ENCODE data around the gene OGDH. TPM values are rescaled to one million over a fixed set of nuclear protein-coding genes. Genes with fewer than 3 reads are reported as not detected.
A peak's percentile ranks its signal among the peaks of the same experiment; 100 is the strongest.

OGDH gene
- total and polyA plus RNA-seq, 2 of the 13 experiments (the other 11 are each of a cell fraction or from before 2014, with no cell fraction given) = 17.4 to 25.4 TPM

- 0 out of 2 replicates have a peak, but pooled peaks have one; percentile 21 for TF ChIP-seq UBTF (CRISPR knock-in tag; IDR thresholded peaks at IDR 0.05)
- peak; percentile 53 for TF ChIP-seq POGZ (CRISPR knock-in tag; IDR thresholded peaks at IDR 0.05)
- peak; percentile 73; the same call in 1 of the 2 replicates for TF ChIP-seq NFE2L1 (CRISPR knock-in tag; IDR thresholded peaks at IDR 0.05; ENCODE audit: borderline replicate concordance)
- TF ChIP-seq ATF7-NPFF (CRISPR knock-in tag; IDR thresholded peaks at IDR 0.05; ENCODE audit: low read depth) = 0 out of 2 replicates have a peak, but pooled peaks have one; percentile 20
- TF ChIP-seq, protein P1, sequence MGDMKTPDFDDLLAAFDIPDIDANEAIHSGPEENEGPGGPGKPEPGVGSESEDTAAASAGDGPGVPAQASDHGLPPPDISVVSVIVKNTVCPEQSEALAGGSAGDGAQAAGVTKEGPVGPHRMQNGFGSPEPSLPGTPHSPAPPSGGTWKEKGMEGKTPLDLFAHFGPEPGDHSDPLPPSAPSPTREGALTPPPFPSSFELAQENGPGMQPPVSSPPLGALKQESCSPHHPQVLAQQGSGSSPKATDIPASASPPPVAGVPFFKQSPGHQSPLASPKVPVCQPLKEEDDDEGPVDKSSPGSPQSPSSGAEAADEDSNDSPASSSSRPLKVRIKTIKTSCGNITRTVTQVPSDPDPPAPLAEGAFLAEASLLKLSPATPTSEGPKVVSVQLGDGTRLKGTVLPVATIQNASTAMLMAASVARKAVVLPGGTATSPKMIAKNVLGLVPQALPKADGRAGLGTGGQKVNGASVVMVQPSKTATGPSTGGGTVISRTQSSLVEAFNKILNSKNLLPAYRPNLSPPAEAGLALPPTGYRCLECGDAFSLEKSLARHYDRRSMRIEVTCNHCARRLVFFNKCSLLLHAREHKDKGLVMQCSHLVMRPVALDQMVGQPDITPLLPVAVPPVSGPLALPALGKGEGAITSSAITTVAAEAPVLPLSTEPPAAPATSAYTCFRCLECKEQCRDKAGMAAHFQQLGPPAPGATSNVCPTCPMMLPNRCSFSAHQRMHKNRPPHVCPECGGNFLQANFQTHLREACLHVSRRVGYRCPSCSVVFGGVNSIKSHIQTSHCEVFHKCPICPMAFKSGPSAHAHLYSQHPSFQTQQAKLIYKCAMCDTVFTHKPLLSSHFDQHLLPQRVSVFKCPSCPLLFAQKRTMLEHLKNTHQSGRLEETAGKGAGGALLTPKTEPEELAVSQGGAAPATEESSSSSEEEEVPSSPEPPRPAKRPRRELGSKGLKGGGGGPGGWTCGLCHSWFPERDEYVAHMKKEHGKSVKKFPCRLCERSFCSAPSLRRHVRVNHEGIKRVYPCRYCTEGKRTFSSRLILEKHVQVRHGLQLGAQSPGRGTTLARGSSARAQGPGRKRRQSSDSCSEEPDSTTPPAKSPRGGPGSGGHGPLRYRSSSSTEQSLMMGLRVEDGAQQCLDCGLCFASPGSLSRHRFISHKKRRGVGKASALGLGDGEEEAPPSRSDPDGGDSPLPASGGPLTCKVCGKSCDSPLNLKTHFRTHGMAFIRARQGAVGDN (CRISPR knock-in tag; IDR thresholded peaks at IDR 0.05) = peak; percentile 37
- TF ChIP-seq SSRP1 (CRISPR knock-in tag; IDR thresholded peaks at IDR 0.05) = peak; percentile 15; the same call in 1 of the 2 replicates
- no peak for TF ChIP-seq ZNF34 (CRISPR knock-in tag; IDR thresholded peaks at IDR 0.05; ENCODE audit: borderline replicate concordance)
- no peak for TF ChIP-seq ZSCAN29 (CRISPR knock-in tag; conservative IDR thresholded peaks at IDR 0.05)
- no peak; the same call in 1 of the 2 replicates for TF ChIP-seq DPF2 (CRISPR knock-in tag; IDR thresholded peaks at IDR 0.05; ENCODE audit: borderline replicate concordance, low read depth)
- peak; percentile 36; the same call in 1 of the 2 replicates for TF ChIP-seq FOXO1 (CRISPR knock-in tag; IDR thresholded peaks at IDR 0.05)
- TF ChIP-seq CENPX (CRISPR knock-in tag; IDR thresholded peaks at IDR 0.05) = no peak
- TF ChIP-seq FOXA1 (IDR thresholded peaks at IDR 0.05) = no peak
- 0 out of 2 replicates have a peak, but pooled peaks have one; percentile 39 for TF ChIP-seq FOXA1 (CRISPR knock-in tag; IDR thresholded peaks at IDR 0.05)
- TF ChIP-seq ZNF792 (CRISPR knock-in tag; IDR thresholded peaks at IDR 0.05) = peak; percentile 59; the same call in 1 of the 2 replicates
- TF ChIP-seq ZNF619 (CRISPR knock-in tag; IDR thresholded peaks at IDR 0.05) = no peak
- TF ChIP-seq SATB2 (CRISPR knock-in tag; IDR thresholded peaks at IDR 0.05) = no peak
- peak; percentile 14; the same call in 1 of the 2 replicates for TF ChIP-seq HOXA3 (CRISPR knock-in tag; IDR thresholded peaks at IDR 0.05)
- TF ChIP-seq, protein P2, sequence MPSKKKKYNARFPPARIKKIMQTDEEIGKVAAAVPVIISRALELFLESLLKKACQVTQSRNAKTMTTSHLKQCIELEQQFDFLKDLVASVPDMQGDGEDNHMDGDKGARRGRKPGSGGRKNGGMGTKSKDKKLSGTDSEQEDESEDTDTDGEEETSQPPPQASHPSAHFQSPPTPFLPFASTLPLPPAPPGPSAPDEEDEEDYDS (CRISPR knock-in tag; IDR thresholded peaks at IDR 0.05) = 0 out of 2 replicates have a peak, but pooled peaks have one; percentile 21
- 0 out of 2 replicates have a peak, but pooled peaks have one; percentile 51 for TF ChIP-seq JUN (CRISPR knock-in tag; IDR thresholded peaks at IDR 0.05)
- peak; percentile 37; the same call in 1 of the 2 replicates for TF ChIP-seq ZNF430 (CRISPR knock-in tag; IDR thresholded peaks at IDR 0.05)
Measured at GRCh38 chr7:44561962-44562621, 44.3 kb upstream of the OGDH start (continued).
